NCI-H226 (cell line): ENCODE measurements around the gene SBNO2.

ENCODE experiments used
- DNase-seq: peaks from one replicate; pipeline ENCODE4 v3.0.0-alpha.2; 2015

Gene SBNO2

DNA sequence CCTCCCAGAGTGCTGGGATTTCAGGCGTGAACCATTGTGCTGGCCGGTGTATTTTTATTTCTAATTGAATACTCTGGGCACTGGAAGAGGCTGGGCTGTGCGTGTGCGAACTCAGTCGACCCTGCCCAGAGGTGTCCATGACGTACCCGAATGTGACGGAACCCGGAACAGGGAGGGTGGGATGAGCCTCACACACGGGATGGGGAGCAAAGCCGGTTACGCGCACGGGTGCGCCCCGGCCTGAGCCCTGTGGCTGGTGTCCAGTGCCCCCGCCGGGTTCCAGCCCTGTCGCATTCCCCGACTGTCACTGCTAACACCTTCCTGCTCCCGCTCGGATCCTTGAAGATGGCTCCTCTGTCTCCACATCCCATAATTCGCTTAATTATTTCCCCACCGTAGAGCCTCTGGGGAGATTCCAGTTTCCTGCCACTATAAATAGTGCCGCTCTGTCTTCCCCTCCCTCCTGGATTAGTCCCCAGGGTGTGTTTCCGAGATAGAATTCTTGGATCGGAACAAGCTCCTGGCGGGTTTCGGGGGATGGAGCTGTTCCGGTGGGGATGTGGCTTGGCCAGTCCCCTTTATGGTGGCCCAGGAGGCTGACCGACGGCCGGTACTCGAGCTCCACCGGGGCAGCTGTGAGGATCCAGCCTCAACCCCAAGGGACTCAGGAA, 22.0 kb downstream of the SBNO2 start:
- no peak for DNase-seq

DNA sequence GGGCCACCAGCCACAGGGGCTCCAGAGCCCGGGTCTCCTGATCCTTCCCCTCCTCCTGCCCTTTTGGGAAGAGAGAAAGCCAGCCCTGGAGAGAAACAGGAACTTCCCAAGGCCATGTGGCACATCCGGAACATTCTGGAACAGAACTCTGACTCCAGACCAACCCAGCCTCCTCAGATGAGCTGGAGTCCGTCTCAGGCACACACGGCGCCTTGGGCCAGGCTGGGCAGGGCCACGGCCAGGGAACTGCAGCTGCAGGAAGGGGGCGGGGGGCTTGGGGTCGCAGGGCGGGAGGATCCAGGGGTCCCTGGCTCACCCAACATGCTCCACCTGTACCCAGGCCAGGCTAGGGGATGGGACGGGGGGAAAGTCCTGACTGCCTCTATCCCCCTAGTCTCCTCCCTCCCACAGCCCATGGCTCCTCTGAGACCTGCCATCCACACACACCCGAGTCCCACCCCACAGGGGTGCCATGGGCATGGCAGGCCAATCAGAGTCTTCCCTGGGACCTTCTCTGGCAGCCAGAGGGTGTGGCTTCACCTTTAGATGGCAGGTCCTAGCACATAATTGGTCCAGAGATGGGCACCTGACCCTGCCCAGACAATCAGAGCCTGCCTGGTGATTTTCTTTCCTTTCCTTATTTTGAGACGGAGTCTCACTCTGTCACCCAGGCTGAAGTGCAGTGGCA, 22.9 kb downstream of the SBNO2 start:
- DNase-seq = no peak

DNA sequence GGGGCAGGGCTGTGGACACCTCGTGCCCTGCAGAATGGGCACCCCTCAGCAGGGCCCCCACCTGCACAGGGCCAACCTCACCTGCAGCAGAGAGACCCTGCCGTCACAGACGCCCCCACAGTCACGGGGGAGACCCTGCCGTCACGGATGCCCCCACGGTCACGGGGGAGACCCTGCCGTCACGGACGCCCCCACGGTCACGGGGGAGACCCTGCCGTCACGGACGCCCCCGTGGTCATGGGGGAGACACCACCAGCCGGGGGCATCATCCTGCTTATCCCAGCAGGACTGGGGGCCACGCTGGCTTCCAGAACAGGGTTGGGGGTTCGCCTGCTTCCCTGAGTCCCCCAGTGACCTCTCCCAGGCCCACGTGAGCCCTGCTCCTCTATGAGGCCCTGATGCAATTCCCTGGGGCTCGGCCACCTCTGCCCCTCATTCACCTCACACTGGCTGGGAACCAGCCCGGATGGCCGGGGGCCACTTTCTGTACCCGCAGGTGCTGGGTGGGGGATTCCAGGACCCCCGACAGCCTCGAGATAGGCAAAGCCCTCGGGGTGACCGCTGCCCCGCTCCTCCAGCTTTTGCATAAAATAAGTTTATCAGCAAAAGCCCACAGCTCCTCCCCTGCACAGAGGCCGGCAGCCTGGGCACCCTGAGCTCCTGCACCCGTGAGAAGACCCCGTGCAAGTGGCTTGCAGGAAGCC, 23.6 kb downstream of the SBNO2 start:
- no peak for DNase-seq

DNA sequence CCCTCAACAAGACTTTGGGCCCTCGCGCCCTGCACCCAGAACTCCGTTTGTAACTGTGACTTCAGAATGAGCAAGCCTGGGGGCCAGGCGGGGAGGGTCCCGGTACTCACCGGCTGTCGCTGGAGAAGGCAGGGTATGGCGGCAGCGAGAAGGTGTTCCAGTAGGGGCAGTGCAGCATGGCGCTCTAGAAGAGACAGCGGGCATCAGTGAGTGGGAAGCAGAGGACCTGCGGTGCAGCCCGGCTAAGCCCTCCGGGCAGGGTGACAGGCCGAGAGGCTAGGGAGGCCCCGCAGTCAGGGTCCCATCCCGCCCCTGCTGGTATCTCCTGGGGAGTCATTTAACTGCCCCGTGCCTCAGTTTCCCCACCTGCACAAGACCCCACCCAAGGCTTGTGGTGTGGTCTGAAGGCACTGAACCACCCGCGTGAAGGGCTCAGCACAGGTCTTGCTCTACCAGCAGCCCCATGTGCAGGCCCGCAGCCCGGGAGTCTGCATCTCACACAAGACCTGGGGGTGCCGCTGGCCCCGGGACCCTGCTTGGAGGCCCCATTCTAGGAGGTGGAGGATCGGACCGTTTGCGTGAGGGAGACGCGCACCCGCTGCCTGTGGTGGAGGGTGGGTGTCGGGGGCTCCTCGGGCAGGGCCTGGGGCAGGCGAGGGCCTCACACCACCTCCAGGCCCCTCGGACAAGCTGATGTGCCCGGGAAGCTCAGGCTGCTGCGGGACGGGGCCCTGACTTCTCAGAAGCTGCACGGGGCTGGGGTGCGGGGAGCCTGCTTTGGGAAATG, 24.6 kb downstream of the SBNO2 start:
- no peak for DNase-seq

DNA sequence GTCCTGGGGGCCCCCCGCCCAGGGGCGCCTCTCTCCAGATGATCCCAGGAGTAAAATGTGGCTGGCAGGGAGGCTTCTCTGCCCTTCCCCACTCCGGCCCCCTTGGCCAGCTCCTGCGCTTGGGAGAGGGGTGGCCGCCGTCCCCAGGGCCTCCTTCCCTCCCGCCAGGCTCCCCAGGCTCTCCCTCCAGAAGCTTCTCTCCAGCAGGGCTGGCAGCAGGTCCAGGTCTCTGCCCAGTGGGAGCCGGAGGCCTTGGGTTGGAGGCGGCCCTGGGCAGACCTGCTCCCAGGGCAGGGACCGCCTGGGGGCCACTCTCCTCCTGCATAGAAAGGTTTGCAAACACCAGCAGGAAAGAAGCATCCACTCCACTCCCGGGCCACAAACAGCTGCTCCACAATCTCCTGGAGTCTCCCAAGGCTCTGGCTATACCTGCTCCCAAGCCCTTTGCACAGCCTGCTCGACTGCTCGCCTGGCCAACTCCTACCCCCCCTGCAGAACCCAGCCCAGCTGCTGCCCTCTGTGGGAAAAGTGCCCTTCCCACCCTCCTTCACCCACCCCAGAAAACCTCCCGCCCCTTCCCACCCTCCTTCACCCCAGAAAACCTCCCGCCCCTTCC, 26.0 kb downstream of the SBNO2 start:
- no peak for DNase-seq

DNA sequence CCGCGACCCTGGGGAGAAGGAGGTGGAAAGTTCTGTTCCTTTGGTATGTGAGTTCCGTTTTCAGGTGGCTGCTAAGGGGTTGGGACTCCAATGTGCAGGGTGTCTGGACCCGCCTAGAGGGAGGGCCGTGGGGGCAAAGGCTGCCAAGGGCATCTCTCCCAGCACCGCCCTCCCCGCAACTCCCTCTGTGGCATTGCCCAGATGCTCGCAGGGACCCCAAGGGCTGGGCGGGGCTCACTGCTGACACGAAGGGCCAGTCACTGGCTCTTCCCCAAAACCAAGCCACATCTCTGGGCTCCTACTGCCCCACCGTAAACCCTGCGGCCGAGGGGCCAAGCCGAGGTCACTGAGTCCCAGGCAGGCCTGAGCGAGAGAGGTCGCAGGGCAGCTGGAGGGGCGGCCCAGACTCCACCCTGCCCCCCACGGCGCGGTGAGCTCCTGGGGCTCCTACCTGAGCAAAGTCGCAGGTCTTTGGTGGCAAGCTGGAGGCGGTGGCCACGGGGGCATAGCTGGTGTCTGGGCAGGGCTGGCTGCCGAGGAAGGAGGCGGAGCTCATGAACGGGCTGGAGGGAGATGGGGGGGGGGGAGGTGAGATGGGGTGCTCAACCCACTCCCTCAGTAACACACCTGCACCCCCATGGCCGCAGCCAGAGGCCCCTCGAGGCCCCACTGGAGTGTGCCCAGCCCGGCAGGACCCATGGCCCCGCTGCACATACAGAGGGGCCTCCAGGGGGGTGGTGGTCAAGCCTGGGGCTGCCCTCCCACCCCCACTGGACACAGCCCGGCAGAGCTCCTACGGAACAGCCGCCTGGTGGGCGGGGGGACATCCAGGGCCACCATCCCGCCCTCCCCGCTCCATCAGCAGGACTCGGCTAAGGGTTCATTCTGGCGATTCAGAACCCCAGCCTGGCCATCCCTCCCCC, 26.9 kb downstream of the SBNO2 start:
- no peak for DNase-seq

DNA sequence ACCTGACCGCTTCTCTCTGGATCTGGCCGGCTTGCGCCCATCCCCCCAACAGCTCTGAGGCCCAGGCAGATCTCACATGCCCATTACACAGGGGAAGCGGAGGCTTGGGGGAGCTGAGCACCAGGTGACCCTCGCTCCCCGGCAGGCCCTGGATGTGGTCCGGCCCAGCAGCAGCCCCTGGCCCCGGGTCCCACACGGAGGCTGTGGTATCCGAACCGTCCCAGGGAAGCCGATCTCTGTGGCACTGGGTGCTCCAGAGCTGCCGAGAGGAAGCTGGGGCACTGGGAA, 27.7 kb downstream of the SBNO2 start:
- no peak for DNase-seq

DNA sequence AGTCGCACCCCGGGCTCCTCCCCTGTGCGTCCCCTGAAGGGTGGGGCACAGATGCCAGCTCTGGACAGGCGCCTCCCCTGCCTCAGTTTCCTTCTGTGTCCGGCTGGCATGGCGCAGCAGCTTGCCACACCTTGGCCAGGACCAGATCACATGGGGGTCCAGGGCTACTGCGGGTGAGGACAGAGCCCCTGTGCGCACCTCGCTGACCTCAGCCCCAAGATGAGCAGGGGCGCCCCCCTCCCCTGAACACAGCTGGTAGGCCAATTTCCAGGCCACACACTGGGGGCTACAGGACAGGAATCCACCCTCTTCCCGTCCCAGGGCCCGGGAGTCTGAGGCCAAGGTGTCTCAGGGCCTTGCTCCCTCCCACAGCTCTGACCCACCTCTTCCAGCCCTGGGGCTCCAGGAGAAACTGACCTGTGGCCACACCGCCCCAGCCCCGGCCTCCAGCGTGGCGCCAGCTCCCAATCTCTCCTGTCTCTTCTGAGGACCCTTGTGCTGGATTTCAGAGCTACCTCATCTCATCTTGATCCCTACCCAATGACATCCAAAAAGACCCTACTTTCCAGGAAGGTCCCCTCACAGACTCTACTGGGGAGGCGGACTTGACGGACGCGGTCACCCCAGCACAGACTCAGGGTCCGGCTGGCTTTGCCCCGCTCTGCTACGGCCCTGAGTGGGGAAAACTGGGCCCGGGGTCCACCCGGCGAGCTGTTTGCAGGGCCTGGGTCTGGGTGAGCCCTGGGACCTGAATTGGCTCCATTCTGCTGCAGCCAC, 28.2 kb downstream of the SBNO2 start:
- no peak for DNase-seq

DNA sequence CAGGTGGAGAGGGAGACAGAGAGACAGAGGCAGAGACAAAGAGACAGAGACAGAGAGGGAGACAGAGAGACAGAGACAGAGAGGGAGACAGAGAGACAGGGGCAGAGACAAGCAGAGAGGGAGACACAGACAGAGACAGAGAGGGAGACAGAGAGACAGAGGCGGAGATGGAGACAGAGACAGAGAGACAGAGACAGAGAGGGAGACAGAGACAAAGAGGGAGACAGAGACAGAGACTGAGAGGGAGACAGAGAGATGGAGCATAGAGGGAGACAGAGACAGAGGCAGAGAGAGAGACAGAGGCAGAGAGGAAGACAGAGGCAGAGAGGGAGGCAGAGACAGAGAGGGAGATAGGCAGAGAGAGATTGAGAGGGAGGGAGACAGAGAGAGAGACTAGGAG, 29.3 kb downstream of the SBNO2 start:
- DNase-seq = no peak

DNA sequence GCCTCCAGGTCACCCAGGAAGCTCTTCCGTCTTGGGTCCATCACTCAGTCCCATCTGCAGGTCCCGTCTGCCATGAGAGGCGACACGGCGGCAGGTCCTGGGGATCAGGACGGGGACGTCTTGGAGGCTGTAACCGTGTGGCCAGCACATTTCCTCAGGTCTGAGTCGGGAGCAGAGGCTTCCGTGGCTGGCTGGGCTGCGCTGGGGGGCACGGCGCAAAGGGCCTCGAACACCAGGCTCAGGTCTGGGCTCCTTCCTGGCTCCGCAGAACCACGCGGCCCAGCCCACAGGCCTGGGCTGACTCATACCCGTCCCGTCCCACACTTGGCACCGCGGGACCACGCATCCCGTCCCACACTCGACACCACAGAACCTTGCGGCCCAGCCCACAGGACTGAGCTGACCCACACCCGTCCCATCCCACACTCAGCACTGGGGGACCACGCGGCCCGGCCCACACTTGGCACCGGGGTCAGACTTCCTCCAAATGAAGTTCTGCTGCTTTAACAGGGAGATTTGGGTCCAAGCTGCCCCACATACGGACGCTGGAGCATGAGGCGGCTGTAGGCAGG, 30.2 kb downstream of the SBNO2 start:
- no peak for DNase-seq

DNA sequence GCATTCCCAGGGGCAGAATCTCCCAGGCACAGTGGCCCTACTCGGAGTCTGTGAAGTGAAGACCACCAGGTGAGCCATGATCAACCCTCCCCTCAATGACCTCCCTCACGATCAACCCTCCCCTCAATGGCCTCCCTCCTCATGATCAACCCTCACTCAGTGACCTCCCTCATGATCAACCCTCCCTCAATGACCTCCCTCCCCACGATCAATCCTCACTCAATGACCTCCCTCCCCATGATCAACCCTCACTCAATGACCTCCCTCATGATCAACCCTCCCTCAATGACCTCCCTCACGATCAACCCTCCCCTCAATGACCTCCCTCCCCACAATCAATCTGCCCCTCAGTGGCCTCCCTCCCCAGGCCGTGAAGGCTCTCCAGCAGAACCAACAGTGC, 32.1 kb downstream of the SBNO2 start:
- DNase-seq = no peak

DNA sequence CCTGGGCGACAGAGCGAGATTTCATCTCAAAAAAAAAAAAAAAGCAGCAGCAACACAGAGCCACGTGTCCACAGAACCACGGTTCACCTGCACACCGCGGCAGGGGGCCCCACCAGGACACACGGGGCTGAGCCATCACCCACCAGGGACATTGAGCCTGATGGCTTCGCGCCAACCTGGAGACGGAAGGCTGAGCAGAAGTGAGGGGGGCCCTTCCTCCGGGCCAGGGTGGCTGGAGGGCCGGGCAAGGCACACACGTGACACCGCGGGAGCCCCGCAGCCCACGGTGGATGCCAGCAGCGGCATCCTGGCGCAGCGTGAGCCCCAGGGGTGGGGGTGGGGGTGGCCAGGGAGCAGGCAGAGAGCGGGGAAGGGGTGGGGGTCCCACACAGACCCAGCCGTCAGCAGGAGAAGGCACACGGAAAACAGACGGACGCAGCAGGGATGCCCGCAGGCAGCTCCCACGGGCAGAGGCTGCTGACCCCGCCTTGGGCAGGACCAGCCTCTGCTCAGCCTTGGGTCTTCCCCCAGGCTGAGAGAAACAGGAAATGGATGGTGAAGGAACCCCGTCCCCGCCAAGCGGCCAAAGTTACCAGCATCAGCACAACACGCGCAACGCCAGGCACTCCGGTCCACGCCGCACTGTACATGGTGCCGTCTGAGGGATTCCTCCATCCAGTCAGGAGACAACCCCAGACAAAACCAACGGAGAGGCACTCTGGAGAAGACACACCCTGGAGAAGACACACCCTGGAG, 33.6 kb downstream of the SBNO2 start:
- DNase-seq = no peak

DNA sequence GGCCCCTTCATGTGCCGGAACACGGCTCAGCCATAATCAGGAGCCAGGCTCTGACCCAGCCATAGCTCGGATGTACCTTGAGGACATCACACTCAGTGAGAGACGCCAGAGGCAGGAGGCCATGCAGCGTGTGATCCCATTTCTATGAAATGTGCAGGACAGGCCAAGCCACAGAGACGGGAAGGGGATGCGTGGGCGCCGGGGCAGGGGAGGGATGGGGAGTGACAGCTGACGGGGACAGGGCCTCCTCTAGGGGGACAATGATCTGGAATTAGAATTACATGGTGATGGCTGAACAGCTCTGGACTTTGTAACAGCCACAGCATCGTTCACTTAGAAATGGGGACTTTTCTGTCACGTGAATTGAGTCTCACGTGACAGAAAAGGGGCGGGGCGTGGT, 34.9 kb downstream of the SBNO2 start:
- DNase-seq = no peak

DNA sequence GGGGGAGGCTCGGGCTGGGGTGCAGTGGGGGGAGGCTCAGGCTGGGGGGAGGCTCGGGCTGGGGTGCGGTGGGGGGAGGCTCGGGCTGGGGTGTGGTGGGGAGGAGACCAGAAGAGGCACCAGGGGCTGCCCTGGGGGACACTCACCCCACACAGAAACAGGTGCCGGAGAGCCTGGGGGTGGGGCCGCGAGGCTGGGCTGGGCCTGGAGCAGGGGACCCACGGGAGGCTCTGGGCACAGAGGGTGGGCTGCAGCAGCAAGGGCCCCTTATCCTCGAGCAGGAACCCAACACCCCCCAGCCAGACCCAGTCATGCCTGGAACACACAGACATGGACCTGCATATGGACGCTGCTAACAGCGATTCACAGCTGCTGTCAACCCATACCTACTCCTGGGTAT, 35.9 kb downstream of the SBNO2 start:
- DNase-seq = no peak

DNA sequence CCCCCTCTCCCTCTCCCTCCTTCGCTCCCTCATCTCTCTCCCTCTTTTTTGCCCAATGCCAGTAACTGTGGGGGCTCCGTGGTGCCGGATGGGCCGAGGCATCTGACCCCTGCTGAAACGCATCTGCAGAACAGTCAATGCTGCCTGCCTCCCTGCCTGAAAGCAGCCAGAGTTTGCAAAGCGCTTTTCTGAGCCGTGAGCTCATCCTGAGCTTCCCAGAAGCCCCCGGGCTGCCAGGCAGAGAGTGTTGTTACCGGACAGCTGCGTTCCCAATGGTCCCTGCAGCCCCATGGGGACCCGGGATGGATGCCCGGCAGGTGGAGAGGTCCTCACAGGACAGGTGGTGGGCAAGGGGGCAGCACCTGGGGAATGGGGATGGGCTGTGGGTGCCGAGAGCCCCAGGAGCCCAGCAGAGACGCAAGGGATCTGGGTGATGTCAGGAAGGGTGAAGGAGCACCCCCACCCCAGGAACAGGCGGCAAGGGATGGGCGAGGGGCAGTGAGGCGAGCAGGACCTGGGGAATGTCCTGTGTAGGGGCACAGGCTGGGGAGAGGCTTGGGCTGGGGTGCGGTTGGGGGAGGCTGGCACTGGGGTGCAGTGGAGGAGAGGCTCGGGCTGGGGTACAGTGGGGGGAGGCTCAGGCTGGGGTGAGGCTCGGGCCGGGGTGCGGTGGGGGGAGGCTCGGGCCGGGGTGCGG, 37.3 kb downstream of the SBNO2 start:
- no peak for DNase-seq

DNA sequence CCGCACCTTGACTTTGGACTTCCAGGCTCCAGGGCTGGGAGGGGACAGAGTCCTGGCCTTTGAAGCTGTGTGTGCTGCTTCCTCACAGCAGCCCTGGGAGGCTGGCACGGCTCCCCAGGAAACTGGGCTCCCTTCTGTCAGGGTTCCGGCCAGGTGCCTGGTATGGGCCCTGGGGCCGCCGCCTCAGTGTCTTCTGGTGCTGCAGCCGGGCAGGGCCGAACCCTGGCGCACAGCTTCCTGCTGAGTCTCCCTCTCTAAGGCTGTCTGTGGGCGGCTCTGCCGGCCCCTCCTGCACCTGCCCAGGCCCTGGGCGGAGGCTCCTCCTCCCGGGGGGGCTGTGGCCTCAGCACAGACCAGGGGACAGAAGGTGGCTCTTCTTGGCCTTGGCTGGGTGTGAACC, 37.9 kb downstream of the SBNO2 start:
- DNase-seq = no peak

DNA sequence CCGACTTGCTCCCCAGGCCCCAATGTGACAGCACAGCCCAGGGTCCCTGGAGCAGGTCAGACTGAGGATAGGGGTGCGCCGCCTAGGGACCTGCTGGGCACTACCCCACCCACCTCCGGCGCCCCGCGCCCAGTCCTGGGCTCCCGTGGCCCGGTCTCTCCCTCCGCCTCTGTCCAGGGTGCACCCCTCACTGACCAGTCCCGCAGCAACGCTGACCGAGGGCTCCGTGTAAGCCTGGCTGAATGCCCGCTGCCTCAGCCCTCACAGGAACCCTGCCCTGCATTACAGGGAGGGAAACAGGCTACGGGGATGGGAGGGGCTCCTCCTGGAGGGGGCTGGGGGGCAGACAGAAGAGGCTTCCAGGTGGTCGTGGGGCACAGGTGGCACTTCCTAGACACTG, 38.6 kb downstream of the SBNO2 start:
- DNase-seq = no peak

DNA sequence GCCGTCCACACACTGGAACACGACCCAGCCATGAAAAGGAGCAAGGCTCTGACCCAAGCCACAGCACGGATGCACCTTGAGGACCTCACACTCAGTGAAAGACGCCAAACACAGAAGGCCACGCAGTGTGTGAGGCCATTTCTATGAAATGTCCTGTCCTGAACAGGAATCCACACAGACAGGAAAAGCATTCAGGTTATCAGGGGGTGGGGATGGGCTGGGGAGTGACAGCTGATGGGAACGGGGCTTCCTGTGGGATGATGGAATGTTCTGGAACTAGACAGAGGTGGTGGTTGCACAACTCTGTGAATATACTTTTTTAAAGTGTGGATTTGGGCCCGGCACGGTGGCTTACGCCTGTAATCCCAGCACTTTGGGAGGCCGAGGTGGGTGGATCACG, 39.6 kb downstream of the SBNO2 start:
- DNase-seq = no peak

DNA sequence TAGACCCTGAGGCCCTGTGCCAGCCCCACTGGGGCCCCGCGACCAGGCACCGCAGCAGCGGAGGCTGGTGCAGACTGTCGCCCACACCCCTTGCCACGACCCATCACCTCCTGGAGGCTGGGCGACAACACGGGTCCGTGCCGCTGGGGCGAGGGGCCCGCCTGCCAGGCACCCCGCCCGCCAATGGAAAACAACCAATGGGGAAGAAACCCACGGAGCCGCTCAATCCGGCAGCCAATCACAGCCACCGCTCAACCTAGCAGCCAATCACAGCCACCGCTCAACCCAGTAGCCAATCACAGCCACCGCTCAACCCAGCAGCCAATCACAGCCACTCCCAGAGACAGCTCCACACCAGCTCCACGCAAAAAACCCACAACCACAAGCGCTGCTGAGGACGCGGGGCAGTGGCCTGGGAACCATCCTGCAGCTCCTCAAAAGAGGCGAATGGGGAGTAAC, 40.6 kb downstream of the SBNO2 start:
- no peak for DNase-seq
